Measurements from ENCODE around the gene PPP1R7. TPM values are rescaled to one million over a fixed set of nuclear protein-coding genes. Genes with fewer than 3 reads are reported as not detected.

PPP1R7 gene
- polyA plus RNA-seq, 1 of the 3 experiments (the other 2 are of a cell fraction), result 56.9 TPM

DNA sequence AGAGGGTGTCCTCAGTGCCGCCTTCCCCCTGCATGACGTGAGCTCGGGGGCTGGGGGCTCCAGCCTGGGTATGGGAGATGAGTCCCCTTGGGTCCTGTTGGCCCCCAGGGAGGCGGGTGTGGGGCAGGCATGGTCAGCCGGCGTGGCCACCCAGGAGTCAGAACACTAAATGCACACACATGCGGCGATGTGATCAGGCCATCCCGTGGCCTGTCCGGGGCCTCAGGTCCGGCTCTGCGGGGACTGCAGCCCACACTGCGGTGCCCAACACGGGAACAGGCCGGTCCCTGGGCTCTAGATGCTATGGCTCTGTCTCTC lies 52.0 kb downstream of the PPP1R7 start (continued):
- no peak for TF ChIP-seq NFIC (IDR thresholded peaks at IDR 0.05; ENCODE audit: borderline replicate concordance)

DNA sequence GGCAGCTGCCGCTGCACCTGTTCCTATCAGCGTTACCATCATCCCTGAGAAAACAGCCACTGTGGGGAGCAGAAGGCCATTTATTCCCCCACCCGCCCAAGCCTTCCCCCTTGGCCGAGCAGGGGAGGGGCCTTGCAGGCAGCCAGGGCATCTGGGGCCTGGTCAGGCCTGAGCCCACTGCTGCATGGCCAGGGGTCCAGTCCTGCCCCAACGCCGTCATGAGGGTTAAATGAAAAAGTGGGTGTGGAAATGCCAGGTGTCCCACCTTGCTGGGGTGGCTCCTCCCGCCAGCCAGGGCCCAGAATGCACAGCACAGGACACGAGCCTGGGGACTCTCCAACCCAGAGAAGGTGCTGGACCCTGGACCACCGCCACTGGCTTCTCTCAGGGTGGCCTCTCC lies 52.4 kb downstream of the PPP1R7 start:
- Histone ChIP-seq H3K9me2 (no peaks in the 10 kb centered on the region), H3K9ac (no peak overlapping the region), H3K4me2 (no peak overlapping the region), H3K27ac (ENCODE audit: low read depth in 2 of 2, low read length in 1 of 2) (no peak overlapping the region), H2AFZ (ENCODE audit: low read depth) (no peak overlapping the region), H4K20me1 (ENCODE audit: insufficient read depth) (no peaks in the 10 kb centered on the region), H3K4me1 (ENCODE audit: control insufficient read depth in 1 of 2, insufficient read depth in 2 of 2, low read depth in 1 of 2, low read length in 1 of 2) (peaks cover 0 to 4% of the 10 kb centered on the region in 2 experiments; a peak in 1 of 4 replicates), H3F3A (replicated peaks; ENCODE audit: insufficient read depth) (no peaks in the 10 kb centered on the region), H3K36me3 (replicated peaks in 1 of 2; ENCODE audit: control insufficient read depth in 1 of 2, insufficient read depth in 2 of 2, low read length in 1 of 2) (no peaks in the 10 kb centered on the region), H3K9me3 (no peaks in the 10 kb centered on the region), H3K27me3 (ENCODE audit: insufficient read depth) (no peaks in the 10 kb centered on the region), H3K79me2 (ENCODE audit: insufficient read depth) (no peaks in the 10 kb centered on the region), H3K4me3 (ENCODE audit: low read depth in 2 of 2, low read length in 1 of 2) (no peak overlapping the region)
- WGBS (ENCODE audit: low lambda C conversion rate), result no CpG with 5 or more reads among the region's 9 CpGs
- ChIA-PET CTCF (no interaction called here), POLR2A (no interaction called here)
- TF ChIP-seq EZH2phosphoT487 (IDR thresholded peaks at IDR 0.05; ENCODE audit: borderline replicate concordance, low read depth) (no peak), MEF2A (IDR thresholded peaks at IDR 0.05; ENCODE audit: borderline replicate concordance, low read depth) (no peak), SMC3 (IDR thresholded peaks at IDR 0.05; ENCODE audit: low read depth, low read length) (no peak)
- DNase-seq, result no peak

GRCh38 chr2:241203218-241204009 lies 53.1 kb downstream of the PPP1R7 start:
- Histone ChIP-seq H3F3A (replicated peaks; ENCODE audit: insufficient read depth) (no peaks in the 10 kb centered on the region), H3K27ac (ENCODE audit: low read depth in 2 of 2, low read length in 1 of 2) (no peak overlapping the region), H3K9ac (no peak overlapping the region), H4K20me1 (ENCODE audit: insufficient read depth) (no peaks in the 10 kb centered on the region), H3K27me3 (ENCODE audit: insufficient read depth) (no peaks in the 10 kb centered on the region), H3K4me1 (ENCODE audit: control insufficient read depth in 1 of 2, insufficient read depth in 2 of 2, low read depth in 1 of 2, low read length in 1 of 2) (peaks cover 0 to 10% of the 10 kb centered on the region in 2 experiments; a peak in 1 of 4 replicates), H3K9me2 (no peaks in the 10 kb centered on the region), H3K36me3 (replicated peaks in 1 of 2; ENCODE audit: control insufficient read depth in 1 of 2, insufficient read depth in 2 of 2, low read length in 1 of 2) (no peaks in the 10 kb centered on the region), H3K9me3 (no peaks in the 10 kb centered on the region), H3K4me3 (ENCODE audit: low read depth in 2 of 2, low read length in 1 of 2) (no peak overlapping the region), H2AFZ (ENCODE audit: low read depth) (no peak overlapping the region), H3K79me2 (ENCODE audit: insufficient read depth) (no peaks in the 10 kb centered on the region), H3K4me2 (no peak overlapping the region)
- WGBS (ENCODE audit: low lambda C conversion rate), result 67% methylated on average over 7 of the region's 27 CpGs
- TF ChIP-seq RFX5 (IDR thresholded peaks at IDR 0.05; ENCODE audit: low read length), result no peak
- no peak for TF ChIP-seq NFIC (IDR thresholded peaks at IDR 0.05; ENCODE audit: borderline replicate concordance)
- no peak for TF ChIP-seq TEAD4 (IDR thresholded peaks at IDR 0.05; ENCODE audit: borderline replicate concordance, insufficient read depth)
- TF ChIP-seq POLR2AphosphoS5 (IDR thresholded peaks at IDR 0.05; ENCODE audit: low read depth, low read length), result no peak
- no peak for TF ChIP-seq FOXJ3 (CRISPR knock-in tag; IDR thresholded peaks at IDR 0.05)
- no peak for DNase-seq
- ChIA-PET POLR2A (no interaction called here), CTCF (no interaction called here)

- Histone ChIP-seq H3K4me1 (ENCODE audit: control insufficient read depth in 1 of 2, insufficient read depth in 2 of 2, low read depth in 1 of 2, low read length in 1 of 2) (peaks cover 0 to 10% of the 10 kb centered on the region in 2 experiments; a peak in 1 of 4 replicates), H3K9me3 (no peaks in the 10 kb centered on the region), H3K4me3 (ENCODE audit: low read depth in 2 of 2, low read length in 1 of 2) (no peak overlapping the region), H3K9ac (no peak overlapping the region), H3K36me3 (replicated peaks in 1 of 2; ENCODE audit: control insufficient read depth in 1 of 2, insufficient read depth in 2 of 2, low read length in 1 of 2) (no peaks in the 10 kb centered on the region), H2AFZ (ENCODE audit: low read depth) (no peak overlapping the region), H4K20me1 (ENCODE audit: insufficient read depth) (no peaks in the 10 kb centered on the region), H3K79me2 (ENCODE audit: insufficient read depth) (no peaks in the 10 kb centered on the region), H3K27ac (ENCODE audit: low read depth in 2 of 2, low read length in 1 of 2) (no peak overlapping the region), H3F3A (replicated peaks; ENCODE audit: insufficient read depth) (no peaks in the 10 kb centered on the region), H3K4me2 (no peak overlapping the region), H3K27me3 (ENCODE audit: insufficient read depth) (no peaks in the 10 kb centered on the region), H3K9me2 (no peaks in the 10 kb centered on the region)
- ChIA-PET CTCF (no interaction called here), POLR2A (no interaction called here)
- no peak for DNase-seq
- 93% methylated on average over 7 of the region's 10 CpGs for WGBS (ENCODE audit: low lambda C conversion rate)
- TF ChIP-seq TAF1 (IDR thresholded peaks at IDR 0.05; ENCODE audit: borderline replicate concordance, low read depth, low read length) (no peak), SIN3A (IDR thresholded peaks at IDR 0.05; ENCODE audit: borderline replicate concordance, low read depth, low read length) (no peak), MXI1 (IDR thresholded peaks at IDR 0.05; ENCODE audit: low read depth, low read length) (no peak), RCOR1 (IDR thresholded peaks at IDR 0.05; ENCODE audit: low read length) (no peak), EP300 (IDR thresholded peaks at IDR 0.05; ENCODE audit: borderline replicate concordance in 1 of 2, low read depth in 1 of 2, low read length in 1 of 2) (no peak), CHD2 (IDR thresholded peaks at IDR 0.05; ENCODE audit: low read length, partially characterized antibody) (no peak), MAX (IDR thresholded peaks at IDR 0.05; ENCODE audit: low read depth) (no peak)
- TF ChIP-seq, protein P1, sequence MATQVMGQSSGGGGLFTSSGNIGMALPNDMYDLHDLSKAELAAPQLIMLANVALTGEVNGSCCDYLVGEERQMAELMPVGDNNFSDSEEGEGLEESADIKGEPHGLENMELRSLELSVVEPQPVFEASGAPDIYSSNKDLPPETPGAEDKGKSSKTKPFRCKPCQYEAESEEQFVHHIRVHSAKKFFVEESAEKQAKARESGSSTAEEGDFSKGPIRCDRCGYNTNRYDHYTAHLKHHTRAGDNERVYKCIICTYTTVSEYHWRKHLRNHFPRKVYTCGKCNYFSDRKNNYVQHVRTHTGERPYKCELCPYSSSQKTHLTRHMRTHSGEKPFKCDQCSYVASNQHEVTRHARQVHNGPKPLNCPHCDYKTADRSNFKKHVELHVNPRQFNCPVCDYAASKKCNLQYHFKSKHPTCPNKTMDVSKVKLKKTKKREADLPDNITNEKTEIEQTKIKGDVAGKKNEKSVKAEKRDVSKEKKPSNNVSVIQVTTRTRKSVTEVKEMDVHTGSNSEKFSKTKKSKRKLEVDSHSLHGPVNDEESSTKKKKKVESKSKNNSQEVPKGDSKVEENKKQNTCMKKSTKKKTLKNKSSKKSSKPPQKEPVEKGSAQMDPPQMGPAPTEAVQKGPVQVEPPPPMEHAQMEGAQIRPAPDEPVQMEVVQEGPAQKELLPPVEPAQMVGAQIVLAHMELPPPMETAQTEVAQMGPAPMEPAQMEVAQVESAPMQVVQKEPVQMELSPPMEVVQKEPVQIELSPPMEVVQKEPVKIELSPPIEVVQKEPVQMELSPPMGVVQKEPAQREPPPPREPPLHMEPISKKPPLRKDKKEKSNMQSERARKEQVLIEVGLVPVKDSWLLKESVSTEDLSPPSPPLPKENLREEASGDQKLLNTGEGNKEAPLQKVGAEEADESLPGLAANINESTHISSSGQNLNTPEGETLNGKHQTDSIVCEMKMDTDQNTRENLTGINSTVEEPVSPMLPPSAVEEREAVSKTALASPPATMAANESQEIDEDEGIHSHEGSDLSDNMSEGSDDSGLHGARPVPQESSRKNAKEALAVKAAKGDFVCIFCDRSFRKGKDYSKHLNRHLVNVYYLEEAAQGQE (IDR thresholded peaks at IDR 0.05; ENCODE audit: low read depth, low read length), result no peak
Measured at GRCh38 chr2:241204010-241204384, 53.7 kb downstream of the PPP1R7 start.
